Cardiac fibroblast (primary cell): ENCODE results near the gene IGSF9.

Experiments
- DNase-seq, 2 donors: peaks; one replicate each; pipeline versions ENCODE4 v3.0.0 to v3.0.0-alpha.2; 2010; ENCODE audit warnings: low read depth in 2 of 2
- H3K4me3 ChIP-seq, 2 donors: replicated peaks in 1 of 2; 1 replicate in 1 of 2; 2 replicates in 1 of 2; pipeline ENCODE4 v1.5.1; 2011; ENCODE audit warnings: low read depth in 2 of 2, low read length in 2 of 2, mild to moderate bottlenecking in 2 of 2, moderate library complexity in 1 of 2
- CTCF ChIP-seq: IDR thresholded peaks from one replicate; pipeline ENCODE4 v1.5.1; 2011; ENCODE audit warnings: low read depth, mild to moderate bottlenecking, low read length, inconsistent platforms

IGSF9 gene

GRCh38 chr1:159924791-159925718, 20.4 kb downstream of the IGSF9 start, which contains the start of gene TAGLN2:
TAGLN2 (minus strand) TSS chr1:159925507; CDS start chr1:159920509, 4,998 bp downstream.
- peak within 1 kb of the TSS; percentile 96 to 98 for H3K4me3 ChIP-seq
- TF ChIP-seq CTCF = no peak
- peak; percentile 95 for DNase-seq

- peak; percentile 94 to 96 for DNase-seq
- peak; percentile 17 for TF ChIP-seq CTCF
- peak overlapping the region; percentile 96 to 98 for H3K4me3 ChIP-seq
These were observed 21.2 kb downstream of the IGSF9 start for GRCh38 chr1:159924025-159924790.

GRCh38 chr1:159923203-159924024, 22.0 kb downstream of the IGSF9 start:
- TF ChIP-seq CTCF = no peak
- DNase-seq = peak; percentile 93 to 95
- peak overlapping the region; percentile 96 to 98 for H3K4me3 ChIP-seq

- TF ChIP-seq CTCF = no peak
- peak; percentile 60 to 82 for DNase-seq
- H3K4me3 ChIP-seq = peak overlapping the region; percentile 96 to 98
These were observed 22.8 kb downstream of the IGSF9 start for GRCh38 chr1:159922511-159923202.

GRCh38 chr1:159921700-159922504, 23.5 kb downstream of the IGSF9 start:
- no peak for TF ChIP-seq CTCF
- H3K4me3 ChIP-seq = peak overlapping the region; percentile 96 to 98
- DNase-seq = peak; percentile 50 to 64
